K562 (cell line): Measurements from ENCODE around the gene IL12RB2. TPM values are rescaled to one million over a fixed set of nuclear protein-coding genes. Genes with fewer than 3 reads are reported as not detected.

Source experiments
- ATAC-seq: fragments of 200-7000 bp; cut with Tn5 transposase; 3 replicates; pipeline ENCODE4 v1.9.1; 2020; ENCODE audit warnings: moderate library complexity
- BruUV-seq: library from RNA; stranded (reverse); fragments of 400-500 nt; replicated peaks from 2 replicates; lab custom pipeline; 2021; lab: Mats Ljungman, UMichigan
- CTCF ChIA-PET: fragments of 300-600 bp; formaldehyde crosslinking; extraction: SDS; loops from one replicate; lab custom pipeline; 2021; ENCODE audit warnings: low intra/inter-chr PET ratio; lab: Yijun Ruan, JAX
- POLR2A ChIA-PET: fragments of 300-600, 350-650 bp; sonication (Branson Sonifier 250); formaldehyde crosslinking; extraction: SDS; loops from one replicate; lab custom pipeline; 2021; ENCODE audit warnings: antibody characterized with exemption, inconsistent platforms; lab: Yijun Ruan, JAX
- DNase-seq, 4 experiments: peaks; one replicate each; pipeline versions ENCODE4 v3.0.0 to v3.0.0-alpha.2; 2011 to 2018; ENCODE audit warnings: low spot score in 3 of 4, mixed read lengths in 3 of 4; ENCODE audit errors: extremely low read depth in 1 of 4
- FAIRE-seq: peaks from 2 replicates; lab custom pipeline; 2011; peaks lifted over from hg19 to GRCh38; lab: Jason Lieb, UNC
- H2AFZ ChIP-seq: 2 replicates; pipeline ENCODE4 v1.6.0; 2011; ENCODE audit warnings: low read depth, low read length, control low read depth, inconsistent platforms
- H3K27ac ChIP-seq: fragments of 200-600 bp; 3 replicates; pipeline ENCODE4 v1.8.0; 2011; ENCODE audit warnings: low read depth, mild to moderate bottlenecking, control low read depth, inconsistent platforms, low read length, moderate library complexity, mixed read lengths; ENCODE audit errors: extremely low read depth
- H3K27me3 ChIP-seq, 2 experiments: fragments of 300-600 bp in 1 of 2; 2 replicates in 1 of 2; 3 replicates in 1 of 2; pipeline versions ENCODE4 v1.6.0 to v1.8.0; 2011; ENCODE audit warnings: inconsistent platforms in 2 of 2, low read length in 2 of 2, mild to moderate bottlenecking in 1 of 2, mixed read lengths in 1 of 2, moderate library complexity in 1 of 2; ENCODE audit not compliant: control insufficient read depth in 2 of 2, insufficient read depth in 2 of 2
- H3K36me3 ChIP-seq: fragments of 300-600 bp; 3 replicates; pipeline ENCODE4 v1.8.0; 2011; ENCODE audit warnings: mild to moderate bottlenecking, low read length, inconsistent platforms; ENCODE audit not compliant: control insufficient read depth, insufficient read depth
- H3K4me1 ChIP-seq, 2 experiments: fragments of 200-600 bp in 1 of 2; replicated peaks in 1 of 2; 2 replicates in 1 of 2; 3 replicates in 1 of 2; pipeline versions ENCODE4 v1.5.1 to v1.8.0; 2011; ENCODE audit warnings: inconsistent platforms in 2 of 2, low read length in 2 of 2, mild to moderate bottlenecking in 1 of 2, mixed read lengths in 1 of 2, moderate library complexity in 1 of 2; ENCODE audit not compliant: control insufficient read depth in 2 of 2, insufficient read depth in 2 of 2
- H3K4me2 ChIP-seq: 2 replicates; pipeline ENCODE4 v1.6.1; 2011; ENCODE audit warnings: low read length, control low read depth, inconsistent platforms, mixed read lengths; ENCODE audit not compliant: insufficient read depth
- H3K4me3 ChIP-seq: fragments of 200-600 bp; sonication (generic), shearing (Covaris generic); 2 replicates; pipeline ENCODE4 v1.5.1; 2016; ENCODE audit warnings: control low read depth, inconsistent platforms
- H3K79me2 ChIP-seq: fragments of 200-600 bp; 3 replicates; pipeline ENCODE4 v1.8.0; 2011; ENCODE audit warnings: low read length, inconsistent platforms; ENCODE audit not compliant: control insufficient read depth, insufficient read depth
- H3K9ac ChIP-seq, 2 experiments: 2 replicates each; pipeline versions ENCODE4 v1.6.0 to v1.6.1; 2011; ENCODE audit warnings: low read depth in 2 of 2, low read length in 2 of 2, control low read depth in 1 of 2, inconsistent platforms in 1 of 2, mild to moderate bottlenecking in 1 of 2, mixed read lengths in 1 of 2; ENCODE audit not compliant: insufficient read depth in 1 of 2
- H3K9me1 ChIP-seq: one replicate; pipeline ENCODE4 v1.6.0; 2011; ENCODE audit warnings: inconsistent platforms, mild to moderate bottlenecking, low read length, moderate library complexity; ENCODE audit not compliant: control insufficient read depth, insufficient read depth
- H3K9me3 ChIP-seq: replicated peaks from 2 replicates; pipeline ENCODE4 v1.5.1; 2011; ENCODE audit warnings: low read depth, low read length, inconsistent platforms; ENCODE audit not compliant: control insufficient read depth, insufficient read depth
- H4K20me1 ChIP-seq: replicated peaks from 2 replicates; pipeline ENCODE4 v1.6.1; 2011; ENCODE audit warnings: low read length, inconsistent platforms, mixed read lengths; ENCODE audit not compliant: control insufficient read depth, insufficient read depth
- ARHGAP35 ChIP-seq: fragments of 450-650 bp; IDR thresholded peaks from 2 replicates; pipeline ENCODE4 v1.6.1; 2018; ENCODE audit not compliant: partially characterized antibody
- CBFB ChIP-seq: sonication (generic); formaldehyde crosslinking; IDR thresholded peaks from 2 replicates; pipeline ENCODE4 v1.4.0; 2020; ENCODE audit warnings: mild to moderate bottlenecking, missing genetic modification reagents
- CHD2 ChIP-seq: IDR thresholded peaks from 2 replicates; pipeline ENCODE4 v1.6.1; 2011; ENCODE audit warnings: low read depth, low read length
- E2F1 ChIP-seq: sonication (generic); formaldehyde crosslinking; IDR thresholded peaks from 2 replicates; pipeline ENCODE4 v1.8.1; 2023; ENCODE audit warnings: mild to moderate bottlenecking, missing genetic modification reagents, moderate library complexity
- HDAC2 ChIP-seq: fragments of 450-650 bp; IDR thresholded peaks from 2 replicates; pipeline ENCODE4 v1.6.1; 2016; ENCODE audit warnings: mild to moderate bottlenecking
- NFE2 ChIP-seq: IDR thresholded peaks from 2 replicates; pipeline ENCODE4 v1.6.1; 2014; ENCODE audit warnings: antibody characterized with exemption, low read depth
- TOE1 ChIP-seq, 2 experiments: fragments of 450-650 bp in 1 of 2; sonication (generic) in 1 of 2; formaldehyde crosslinking in 1 of 2; IDR thresholded peaks; 2 replicates each; pipeline versions ENCODE4 v1.7.1 to v1.8.0; 2016 to 2022; ENCODE audit warnings: borderline replicate concordance in 2 of 2, mild to moderate bottlenecking in 2 of 2, antibody characterized with exemption in 1 of 2, inconsistent platforms in 1 of 2, low read depth in 1 of 2, missing genetic modification reagents in 1 of 2, moderate library complexity in 1 of 2
- ZNF655 ChIP-seq: fragments of 250-450 bp; sonication (Bioruptor Pico); IDR thresholded peaks from 2 replicates; pipeline ENCODE4 v1.5.0; 2021
- in situ Hi-C: fragments of 300-500 bp; cut with MboI; formaldehyde crosslinking; loops from 4 replicates; pipeline ENCODE4 v1.15.0; 2018; ENCODE audit warnings: inconsistent platforms, mixed read lengths
- intact Hi-C: fragments of 100-400 bp; cut with micrococcal nuclease; formaldehyde crosslinking; loops from 2 replicates; pipeline ENCODE4 v1.14.2; 2022
- polyA plus RNA-seq, 8 experiments: library from polyadenylated mRNA; depleted of rRNA in 4 of 8; stranded (reverse) in 5 of 8; unstranded in 3 of 8; fragments of >200 nt; fragmentation: Nextera tagmentation in 2 of 8; fragmentation: Illumina TruSeq in 1 of 8; extraction: Ambion mirVana in 2 of 8; extraction: Trizol in 1 of 8; gene quantifications; 2 replicates each; pipeline versions ENCODE4 v1.2.1 to v1.2.3, GENCODE V29; 2011 to 2014; ENCODE audit warnings: inconsistent platforms in 1 of 8, missing spikeins in 1 of 8
- total RNA-seq, 7 experiments: library from RNA; depleted of rRNA in 6 of 7; stranded (reverse); fragments of >200 nt in 6 of 7; fragmentation: Illumina TruSeq in 2 of 7; extraction: Trizol in 2 of 7; gene quantifications; 2 replicates each; pipeline versions ENCODE4 v1.2.1 to v1.2.3, GENCODE V29; 2011 to 2021; ENCODE audit warnings: low replicate concordance in 1 of 7

Gene IL12RB2
- total and polyA plus RNA-seq, 9 of the 15 experiments (the other 6 are each of a cell fraction or from before 2014, with no cell fraction given) = 0.39 to 3.3 (median 1.9) TPM

- FAIRE-seq = no peak
- H3K4me1 ChIP-seq = peaks cover 6 to 19% of the 10 kb centered on the region in 2 experiments; a peak in 4 of 5 replicates
- no peaks in the 10 kb centered on the region for H3K9me1 ChIP-seq
- CTCF ChIA-PET = no interaction called here
- TF ChIP-seq E2F1 (CRISPR knock-in tag) (no peak), ZNF655 (CRISPR knock-in tag) (no peak), CHD2 (no peak), ARHGAP35 (no peak), NFE2 (no peak), HDAC2 (no peak), TOE1 (IDR thresholded peaks at IDR 0.05; ENCODE audit: borderline replicate concordance) (no peak), TOE1 (CRISPR knock-in tag; IDR thresholded peaks at IDR 0.05; ENCODE audit: borderline replicate concordance, low read depth) (no peak), CBFB (no peak)
- TF ChIP-seq, all 486 proteins: peak for 0
- in situ Hi-C loops = no loop called here
- ATAC-seq (no peak), DNase-seq (no peak)
- Histone ChIP-seq H3K36me3 (no peaks in the 10 kb centered on the region; the same call in 2 of the 3 replicates), H3K9ac (no peak overlapping the region), H3K27me3 (no peaks in the 10 kb centered on the region), H3K27ac (no peak overlapping the region), H3K4me3 (no peak overlapping the region), H3K9me3 (no peaks in the 10 kb centered on the region), H4K20me1 (no peaks in the 10 kb centered on the region), H3K4me2 (no peak overlapping the region), H2AFZ (no peak overlapping the region), H3K79me2 (no peaks in the 10 kb centered on the region)
- no TSS peak for BruUV-seq
- intact Hi-C loops = loop anchor here (5.0 kb wide), 1 partner anchor 585 kb away; no protein-coding TSS in a partner anchor
- POLR2A ChIA-PET = interaction anchor here (0.6 kb wide), 1 partner anchor 20 kb away, joined by 3 read pairs; no protein-coding TSS in a partner anchor
Observed at GRCh38 chr1:67352211-67352610, 44.5 kb downstream of the IL12RB2 start.
